ENCODE results near the gene GRM7.

DNA sequence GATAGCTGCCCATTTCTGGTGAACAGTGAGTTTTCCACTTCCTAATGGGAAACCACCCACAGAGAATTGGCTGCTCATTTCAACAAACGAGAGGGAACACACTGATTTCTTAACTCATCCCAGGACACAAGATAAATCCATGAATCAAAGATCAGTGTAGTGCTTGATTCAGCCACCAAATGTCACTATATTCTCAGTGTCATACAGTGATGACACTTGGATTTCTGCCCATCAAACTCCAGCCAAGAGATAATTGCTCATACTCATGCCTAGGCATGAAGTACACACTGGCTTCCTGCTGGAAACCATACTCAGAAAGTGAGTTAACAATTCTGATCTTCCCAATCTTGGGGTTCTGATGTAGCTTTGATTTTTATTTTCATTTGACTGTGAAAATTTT, 35.4 kb upstream of the GRM7 start:
- TF ChIP-seq, protein P1, sequence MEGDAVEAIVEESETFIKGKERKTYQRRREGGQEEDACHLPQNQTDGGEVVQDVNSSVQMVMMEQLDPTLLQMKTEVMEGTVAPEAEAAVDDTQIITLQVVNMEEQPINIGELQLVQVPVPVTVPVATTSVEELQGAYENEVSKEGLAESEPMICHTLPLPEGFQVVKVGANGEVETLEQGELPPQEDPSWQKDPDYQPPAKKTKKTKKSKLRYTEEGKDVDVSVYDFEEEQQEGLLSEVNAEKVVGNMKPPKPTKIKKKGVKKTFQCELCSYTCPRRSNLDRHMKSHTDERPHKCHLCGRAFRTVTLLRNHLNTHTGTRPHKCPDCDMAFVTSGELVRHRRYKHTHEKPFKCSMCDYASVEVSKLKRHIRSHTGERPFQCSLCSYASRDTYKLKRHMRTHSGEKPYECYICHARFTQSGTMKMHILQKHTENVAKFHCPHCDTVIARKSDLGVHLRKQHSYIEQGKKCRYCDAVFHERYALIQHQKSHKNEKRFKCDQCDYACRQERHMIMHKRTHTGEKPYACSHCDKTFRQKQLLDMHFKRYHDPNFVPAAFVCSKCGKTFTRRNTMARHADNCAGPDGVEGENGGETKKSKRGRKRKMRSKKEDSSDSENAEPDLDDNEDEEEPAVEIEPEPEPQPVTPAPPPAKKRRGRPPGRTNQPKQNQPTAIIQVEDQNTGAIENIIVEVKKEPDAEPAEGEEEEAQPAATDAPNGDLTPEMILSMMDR (IDR thresholded peaks at IDR 0.05): no peak
- TF ChIP-seq EZH2 (IDR thresholded peaks at IDR 0.05): no peak
- no peak for TF ChIP-seq EZH2phosphoT487 (IDR thresholded peaks at IDR 0.05)

All from neural progenitor cell (in vitro differentiated cells).